GM12878 (cell line): Measurements from ENCODE around the gene MYO18B. TPM values are rescaled to one million over a fixed set of nuclear protein-coding genes. Genes with fewer than 3 reads are reported as not detected.

ENCODE experiments used
- ATAC-seq: fragments of 200-7000 bp; cut with Tn5 transposase; 3 replicates; pipeline ENCODE4 v1.9.1; 2020; ENCODE audit warnings: mild to moderate bottlenecking, moderate library complexity
- BruUV-seq: library from RNA; stranded (reverse); fragments of 400-500 nt; replicated peaks from 2 replicates; lab custom pipeline; 2021; lab: Mats Ljungman, UMichigan
- CTCF ChIA-PET: fragments of 300-600 bp; sonication (Branson Sonifier 250); formaldehyde crosslinking; extraction: SDS; loops from one replicate; lab custom pipeline; 2021; ENCODE audit warnings: inconsistent platforms; lab: Yijun Ruan, JAX
- POLR2A ChIA-PET: fragments of 350-600 bp; formaldehyde crosslinking; extraction: SDS; loops from one replicate; lab custom pipeline; 2021; ENCODE audit warnings: inconsistent platforms; lab: Charles Lee
- RAD21 ChIA-PET: fragments of 300-600 bp; sonication (Branson Sonifier 250); formaldehyde crosslinking; loops from one replicate; lab custom pipeline; 2023; ENCODE audit warnings: antibody characterized with exemption; ENCODE audit not compliant: unreplicated experiment; lab: Charles Lee
- SMC1A ChIA-PET: fragments of 300-600 bp; sonication (Branson Sonifier 250); formaldehyde crosslinking; loops from one replicate; lab custom pipeline; 2023; ENCODE audit not compliant: unreplicated experiment, uncharacterized antibody; lab: Charles Lee
- DNase-seq: peaks from one replicate; pipeline ENCODE4 v3.0.0-alpha.2; 2011; ENCODE audit warnings: low read depth, low spot score
- FAIRE-seq: peaks from 3 replicates; lab custom pipeline; 2011; peaks lifted over from hg19 to GRCh38; lab: Jason Lieb, UNC
- H2AFZ ChIP-seq: 2 replicates; pipeline ENCODE4 v1.6.0; 2011; ENCODE audit warnings: low read depth, low read length, control low read depth; ENCODE audit not compliant: control insufficient read depth
- H3K27ac ChIP-seq: 2 replicates; pipeline ENCODE4 v1.5.1; 2011; ENCODE audit warnings: control low read depth; ENCODE audit not compliant: control insufficient read depth, insufficient read depth
- H3K27me3 ChIP-seq, 2 experiments: replicated peaks in 1 of 2; 2 replicates each; pipeline versions ENCODE4 v1.6.0 to v1.6.1; 2011; ENCODE audit warnings: low read length in 1 of 2; ENCODE audit not compliant: control insufficient read depth in 2 of 2, insufficient read depth in 2 of 2
- H3K36me3 ChIP-seq, 2 experiments: 2 replicates each; pipeline ENCODE4 v1.5.1; 2011; ENCODE audit warnings: low read length in 1 of 2; ENCODE audit not compliant: control insufficient read depth in 2 of 2, insufficient read depth in 2 of 2
- H3K4me1 ChIP-seq: 2 replicates; pipeline ENCODE4 v1.6.1; 2011; ENCODE audit warnings: mild to moderate bottlenecking, low read length, moderate library complexity, mixed read lengths; ENCODE audit not compliant: control insufficient read depth, insufficient read depth
- H3K4me2 ChIP-seq: 2 replicates; pipeline ENCODE4 v1.6.0; 2011; ENCODE audit warnings: control low read depth; ENCODE audit not compliant: control insufficient read depth, insufficient read depth
- H3K4me3 ChIP-seq: fragments of 200-600 bp; sonication (generic); 2 replicates; pipeline ENCODE4 v1.5.1; 2016
- H3K79me2 ChIP-seq: 2 replicates; pipeline ENCODE4 v1.6.0; 2011; ENCODE audit warnings: low read length; ENCODE audit not compliant: control insufficient read depth, insufficient read depth
- H3K9ac ChIP-seq: 2 replicates; pipeline ENCODE4 v1.8.0; 2011; ENCODE audit warnings: low read length, control low read depth, mixed read lengths; ENCODE audit not compliant: control insufficient read depth, insufficient read depth
- H3K9me3 ChIP-seq: replicated peaks from 3 replicates; pipeline ENCODE4 v1.5.1; 2011; ENCODE audit warnings: mild to moderate bottlenecking, low read length; ENCODE audit not compliant: control insufficient read depth, insufficient read depth
- H4K20me1 ChIP-seq: 2 replicates; pipeline ENCODE4 v1.6.0; 2011; ENCODE audit not compliant: control insufficient read depth, insufficient read depth
- ASH2L ChIP-seq: fragments of 300-600, 200-600 bp; sonication (generic); IDR thresholded peaks from 2 replicates; pipeline ENCODE4 v1.6.1; 2017; ENCODE audit warnings: low read depth, mild to moderate bottlenecking, borderline replicate concordance
- ATF3 ChIP-seq: IDR thresholded peaks from 2 replicates; pipeline ENCODE4 v1.6.1; 2011; ENCODE audit warnings: low read depth, mild to moderate bottlenecking, low read length, moderate library complexity, borderline replicate concordance; ENCODE audit errors: extremely low read depth
- MXI1 ChIP-seq: fragments of 150-350 bp; IDR thresholded peaks from 2 replicates; pipeline ENCODE4 v1.6.1; 2011; ENCODE audit warnings: low read depth, mild to moderate bottlenecking, inconsistent platforms, low read length, improper control_type of control experiment
- NKRF ChIP-seq: fragments of 450-650 bp; conservative IDR thresholded peaks from 2 replicates; pipeline ENCODE4 v1.6.1; 2017; ENCODE audit warnings: mild to moderate bottlenecking, moderate library complexity
- TCF12 ChIP-seq: IDR thresholded peaks from 2 replicates; pipeline ENCODE4 v1.6.1; 2011; ENCODE audit warnings: low read depth, mild to moderate bottlenecking, low read length
- ZBED1 ChIP-seq: IDR thresholded peaks from 2 replicates; pipeline ENCODE4 v1.6.1; 2016; ENCODE audit warnings: borderline replicate concordance
- WGBS: methylation state at CpG from one replicate; pipeline ENCODE4 v1.1.6; 2016; ENCODE audit warnings: low lambda C conversion rate; ENCODE audit not compliant: insufficient replicate concordance, insufficient coverage; ENCODE audit errors: missing lambda C conversion rate; 5-methylcytosine and 5-hydroxymethylcytosine counted together
- in situ Hi-C: fragments of 300-500 bp; cut with MboI; formaldehyde crosslinking; loops from 9 replicates; pipeline ENCODE4 v1.14.3; 2018; ENCODE audit warnings: mixed read lengths
- intact Hi-C: fragments of 100-400 bp; cut with micrococcal nuclease; formaldehyde crosslinking; loops from one replicate; pipeline ENCODE4 v1.14.2; 2022; ENCODE audit not compliant: unreplicated experiment
- polyA plus RNA-seq, 11 experiments: library from polyadenylated mRNA; depleted of rRNA in 4 of 11; unstranded in 6 of 11; stranded (reverse) in 5 of 11; fragments of >200 nt; fragmentation: Nextera tagmentation in 4 of 11; fragmentation: Illumina TruSeq in 1 of 11; extraction: Ambion mirVana in 4 of 11; extraction: Trizol in 1 of 11; gene quantifications; 1 replicate in 1 of 11; 2 replicates in 10 of 11; pipeline versions ENCODE4 v1.2.1 to v1.2.3, GENCODE V29; 2011 to 2016; ENCODE audit warnings: inconsistent platforms in 2 of 11, missing spikeins in 2 of 11, low read depth in 1 of 11
- total RNA-seq, 4 experiments: library from RNA; depleted of rRNA in 3 of 4; stranded (reverse); fragments of >200 nt in 3 of 4; fragmentation: Illumina TruSeq in 1 of 4; extraction: Trizol in 1 of 4; gene quantifications; 2 replicates each; pipeline versions ENCODE4 v1.2.1 to v1.2.3, GENCODE V29; 2013 to 2021

MYO18B gene
- total and polyA plus RNA-seq, 10 of the 15 experiments (the other 5 are each of a cell fraction or from before 2014, with no cell fraction given): 0.05 to 2.1 (median 0.51) TPM; not detected in 1

GRCh38 chr22:26027341-26027740 is 285.4 kb downstream of the MYO18B start:
- 59% methylated on average over 23 of the region's 23 CpGs for WGBS
- in situ Hi-C loops: no loop called here
- no peak for TF ChIP-seq ASH2L
- CTCF ChIA-PET: no interaction called here
- RAD21 ChIA-PET: no interaction called here
- BruUV-seq: no TSS peak
- Histone ChIP-seq H3K27ac (no peak overlapping the region), H4K20me1 (no peaks in the 10 kb centered on the region), H3K9ac (no peak overlapping the region), H3K36me3 (no peaks in the 10 kb centered on the region), H3K4me2 (no peak overlapping the region), H3K27me3 (no peaks in the 10 kb centered on the region), H3K4me1 (no peaks in the 10 kb centered on the region), H3K79me2 (no peaks in the 10 kb centered on the region), H2AFZ (no peak overlapping the region), H3K9me3 (no peaks in the 10 kb centered on the region), H3K4me3 (no peak overlapping the region)
- ATAC-seq (no peak), FAIRE-seq (no peak), DNase-seq (no peak)
- intact Hi-C loops: no loop called here
- SMC1A ChIA-PET: no interaction called here
- POLR2A ChIA-PET: no interaction called here

- DNase-seq: no peak
- in situ Hi-C loops: no loop called here
- Histone ChIP-seq H3K36me3 (no peaks in the 10 kb centered on the region), H3K4me2 (no peak overlapping the region), H3K27ac (no peak overlapping the region)
- ChIA-PET RAD21 (no interaction called here), CTCF (no interaction called here)
- WGBS: 25% methylated on average over 6 of the region's 6 CpGs
- TF ChIP-seq ZBED1 (no peak), MXI1 (no peak), NKRF (no peak), TCF12 (no peak), ATF3 (no peak)
- TF ChIP-seq, all 136 proteins: peak for 0
- intact Hi-C loops: no loop called here
- Histone ChIP-seq H3K27me3 (no peaks in the 10 kb centered on the region), H3K79me2 (no peaks in the 10 kb centered on the region), H2AFZ (no peak overlapping the region), H3K9me3 (peaks cover 8% of the 10 kb centered on the region; the same call in 2 of the 3 replicates), H3K4me3 (no peak overlapping the region), H4K20me1 (no peaks in the 10 kb centered on the region), H3K4me1 (no peaks in the 10 kb centered on the region), H3K9ac (no peak overlapping the region)
- no TSS peak for BruUV-seq
- ChIA-PET POLR2A (no interaction called here), SMC1A (no interaction called here)
- no peak for FAIRE-seq
- no peak for ATAC-seq
Measured at GRCh38 chr22:26031641-26032040, 289.7 kb downstream of the MYO18B start.
